Measurements from ENCODE around the gene LGALS12. TPM values are rescaled to one million over a fixed set of nuclear protein-coding genes. Genes with fewer than 3 reads are reported as not detected.

Gene LGALS12
- total RNA-seq, 2 experiments from 2014 or later = not detected

GRCh38 chr11:63553759-63554158 lies 47.9 kb downstream of the LGALS12 start:
- Histone ChIP-seq H3K27me3 (ENCODE audit: control insufficient read depth in 1 of 2, insufficient read depth in 2 of 2, low read length in 2 of 2) (no peaks in the 10 kb centered on the region), H3K4me1 (ENCODE audit: insufficient read depth, low read length) (peaks cover 47% of the 10 kb centered on the region), H3K27ac (ENCODE audit: low read depth in 1 of 2, low read length in 2 of 2) (peak overlapping the region; percentile 48 to 63), H3K36me3 (ENCODE audit: insufficient read depth, low read length) (no peaks in the 10 kb centered on the region), H3K9me3 (ENCODE audit: control insufficient read depth in 1 of 2, insufficient read depth in 1 of 2, low read length in 2 of 2) (no peaks in the 10 kb centered on the region), H3K4me3 (ENCODE audit: low read length) (peak overlapping the region; percentile 15)
- intact Hi-C loops (cut with DNase I, micrococcal nuclease) = loop anchor here (1.0 to 5.0 kb wide), 4 partner anchors 14 to 76 kb away; no protein-coding TSS in a partner anchor
- DNase-seq (peak in 13 of 14 experiments; percentile 40 to 82 (median 62)), ATAC-seq (ENCODE audit: poor library complexity) (peak; percentile 80)
- no peaks in the 10 kb centered on the region for H3K27me3 Mint-ChIP-seq
- H3K9me3 Mint-ChIP-seq = no peaks in the 10 kb centered on the region
- TF ChIP-seq CTCF (IDR thresholded peaks at IDR 0.05) = no peak
- peak overlapping the region; percentile 89 for H3K27ac Mint-ChIP-seq
- CTCF ChIA-PET = interaction anchor here (0.6 kb wide), 1 partner anchor 80 kb away, joined by 3 read pairs; no protein-coding TSS in a partner anchor
- H3K4me3 Mint-ChIP-seq = peak overlapping the region; percentile 90
- H3K36me3 Mint-ChIP-seq (ENCODE audit: low read depth) = no peaks in the 10 kb centered on the region
- POLR2A ChIA-PET = interaction anchor here (1.0 to 6.5 kb wide), 5 partner anchors 10 to 82 kb away, joined by 3 to 86 read pairs (median 5); partner anchors contain the start of gene PLAAT4
- peaks cover 71% of the 10 kb centered on the region for H3K4me1 Mint-ChIP-seq (ENCODE audit: low read depth)

- H3K4me3 Mint-ChIP-seq = peak overlapping the region; percentile 3
- intact Hi-C loops (cut with DNase I, micrococcal nuclease) = loop anchor here in 1 of 2 experiments (1.0 to 5.0 kb wide), 2 partner anchors 12 to 78 kb away; no protein-coding TSS in a partner anchor
- H3K4me1 ChIP-seq (ENCODE audit: insufficient read depth, low read length) = peaks cover 51% of the 10 kb centered on the region
- peak overlapping the region; percentile 89 for H3K27ac Mint-ChIP-seq
- no peak for DNase-seq
- H3K27me3 Mint-ChIP-seq = no peaks in the 10 kb centered on the region
- H3K9me3 Mint-ChIP-seq = no peaks in the 10 kb centered on the region
- no peaks in the 10 kb centered on the region for H3K9me3 ChIP-seq (ENCODE audit: control insufficient read depth in 1 of 2, insufficient read depth in 1 of 2, low read length in 2 of 2)
- ChIA-PET CTCF (no interaction called here), POLR2A (interaction anchor here (1.4 to 6.5 kb wide), 3 partner anchors 18 to 81 kb away, joined by 3 to 86 read pairs (median 44); partner anchors contain the start of gene PLAAT4)
- H3K36me3 Mint-ChIP-seq (ENCODE audit: low read depth) = no peaks in the 10 kb centered on the region
- no peaks in the 10 kb centered on the region for H3K27me3 ChIP-seq (ENCODE audit: control insufficient read depth in 1 of 2, insufficient read depth in 2 of 2, low read length in 2 of 2)
- no peaks in the 10 kb centered on the region for H3K36me3 ChIP-seq (ENCODE audit: insufficient read depth, low read length)
- TF ChIP-seq CTCF (IDR thresholded peaks at IDR 0.05) = no peak
- H3K27ac ChIP-seq (ENCODE audit: low read depth in 1 of 2, low read length in 2 of 2) = peak overlapping the region in 1 of 2 donors; percentile 21
- peaks cover 72% of the 10 kb centered on the region for H3K4me1 Mint-ChIP-seq (ENCODE audit: low read depth)
- ATAC-seq (ENCODE audit: poor library complexity) = no peak
- H3K4me3 ChIP-seq (ENCODE audit: low read length) = no peak overlapping the region
These were observed 49.0 kb downstream of the LGALS12 start for GRCh38 chr11:63554877-63555223.

- POLR2A ChIA-PET = interaction anchor here (1.0 to 5.9 kb wide), 3 partner anchors 11 to 24 kb away, joined by 4 to 44 read pairs (median 5); partner anchors contain the start of gene PLAAT4
- H3K27me3 Mint-ChIP-seq = no peaks in the 10 kb centered on the region
- H3K4me1 ChIP-seq (ENCODE audit: insufficient read depth, low read length) = peaks cover 62% of the 10 kb centered on the region
- no peak overlapping the region for H3K27ac ChIP-seq (ENCODE audit: low read depth in 1 of 2, low read length in 2 of 2)
- intact Hi-C loops (cut with DNase I, micrococcal nuclease) = no loop called here
- CTCF ChIA-PET = no interaction called here
- DNase-seq = no peak
- no peaks in the 10 kb centered on the region for H3K9me3 Mint-ChIP-seq
- no peak for TF ChIP-seq CTCF (IDR thresholded peaks at IDR 0.05)
- H3K4me3 ChIP-seq (ENCODE audit: low read length) = no peak overlapping the region
- H3K9me3 ChIP-seq (ENCODE audit: control insufficient read depth in 1 of 2, insufficient read depth in 1 of 2, low read length in 2 of 2) = no peaks in the 10 kb centered on the region
- H3K4me1 Mint-ChIP-seq (ENCODE audit: low read depth) = peaks cover 75% of the 10 kb centered on the region
- no peak for ATAC-seq (ENCODE audit: poor library complexity)
- H3K36me3 ChIP-seq (ENCODE audit: insufficient read depth, low read length) = no peaks in the 10 kb centered on the region
- H3K27ac Mint-ChIP-seq = peak overlapping the region; percentile 65
- no peaks in the 10 kb centered on the region for H3K27me3 ChIP-seq (ENCODE audit: control insufficient read depth in 1 of 2, insufficient read depth in 2 of 2, low read length in 2 of 2)
- H3K4me3 Mint-ChIP-seq = no peak overlapping the region
- H3K36me3 Mint-ChIP-seq (ENCODE audit: low read depth) = no peaks in the 10 kb centered on the region
These were observed 50.6 kb downstream of the LGALS12 start for GRCh38 chr11:63556404-63557013.
